ENCODE results near the gene TMEM187. TPM values are rescaled to one million over a fixed set of nuclear protein-coding genes. Genes with fewer than 3 reads are reported as not detected.

TMEM187 gene
- total RNA-seq, 1 donor from 2014 or later, result 4.3 TPM

DNA sequence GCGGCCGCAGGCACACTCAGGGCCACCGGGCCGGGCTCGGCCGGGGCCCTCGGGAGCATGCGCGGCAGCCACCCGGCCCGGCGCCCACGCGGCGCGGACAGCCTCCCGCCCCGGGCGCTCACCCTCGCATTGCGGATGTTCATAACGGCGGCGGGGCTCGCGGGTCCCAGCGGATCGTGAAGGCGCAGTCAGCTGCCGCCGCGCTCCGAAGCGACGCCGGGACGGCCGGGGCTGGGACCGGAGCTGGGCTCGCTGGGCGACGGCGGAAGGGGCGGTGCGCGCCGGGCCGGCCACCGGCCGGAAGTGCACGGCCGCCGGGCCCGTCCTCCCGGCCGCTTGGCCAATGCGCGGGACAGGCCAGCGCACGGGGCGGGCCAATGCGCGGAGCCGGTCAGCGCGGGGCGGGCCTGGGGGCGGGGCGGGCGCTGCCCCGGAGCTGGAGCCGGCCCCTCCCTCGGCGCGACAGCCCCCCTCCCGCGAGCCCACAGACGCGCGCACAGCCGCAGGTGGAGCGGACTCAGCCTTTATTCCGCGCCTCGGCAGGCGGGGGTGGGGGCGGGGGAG, 37.7 kb upstream of the TMEM187 start, which contains the start of gene NAA10:
NAA10 (minus strand) TSS at position 276 of the 564 bp plus-strand sequence; CDS start at position 143, 133 bp downstream.
- H3K4me3 ChIP-seq (ENCODE audit: low read depth, low read length), result peak within 1 kb of the TSS; percentile 72
- DNase-seq (ENCODE audit: low read depth), result no peak
- TF ChIP-seq, protein P1, sequence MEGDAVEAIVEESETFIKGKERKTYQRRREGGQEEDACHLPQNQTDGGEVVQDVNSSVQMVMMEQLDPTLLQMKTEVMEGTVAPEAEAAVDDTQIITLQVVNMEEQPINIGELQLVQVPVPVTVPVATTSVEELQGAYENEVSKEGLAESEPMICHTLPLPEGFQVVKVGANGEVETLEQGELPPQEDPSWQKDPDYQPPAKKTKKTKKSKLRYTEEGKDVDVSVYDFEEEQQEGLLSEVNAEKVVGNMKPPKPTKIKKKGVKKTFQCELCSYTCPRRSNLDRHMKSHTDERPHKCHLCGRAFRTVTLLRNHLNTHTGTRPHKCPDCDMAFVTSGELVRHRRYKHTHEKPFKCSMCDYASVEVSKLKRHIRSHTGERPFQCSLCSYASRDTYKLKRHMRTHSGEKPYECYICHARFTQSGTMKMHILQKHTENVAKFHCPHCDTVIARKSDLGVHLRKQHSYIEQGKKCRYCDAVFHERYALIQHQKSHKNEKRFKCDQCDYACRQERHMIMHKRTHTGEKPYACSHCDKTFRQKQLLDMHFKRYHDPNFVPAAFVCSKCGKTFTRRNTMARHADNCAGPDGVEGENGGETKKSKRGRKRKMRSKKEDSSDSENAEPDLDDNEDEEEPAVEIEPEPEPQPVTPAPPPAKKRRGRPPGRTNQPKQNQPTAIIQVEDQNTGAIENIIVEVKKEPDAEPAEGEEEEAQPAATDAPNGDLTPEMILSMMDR (conservative IDR thresholded peaks at IDR 0.05; ENCODE audit: low read depth, low read length), result no peak

DNA sequence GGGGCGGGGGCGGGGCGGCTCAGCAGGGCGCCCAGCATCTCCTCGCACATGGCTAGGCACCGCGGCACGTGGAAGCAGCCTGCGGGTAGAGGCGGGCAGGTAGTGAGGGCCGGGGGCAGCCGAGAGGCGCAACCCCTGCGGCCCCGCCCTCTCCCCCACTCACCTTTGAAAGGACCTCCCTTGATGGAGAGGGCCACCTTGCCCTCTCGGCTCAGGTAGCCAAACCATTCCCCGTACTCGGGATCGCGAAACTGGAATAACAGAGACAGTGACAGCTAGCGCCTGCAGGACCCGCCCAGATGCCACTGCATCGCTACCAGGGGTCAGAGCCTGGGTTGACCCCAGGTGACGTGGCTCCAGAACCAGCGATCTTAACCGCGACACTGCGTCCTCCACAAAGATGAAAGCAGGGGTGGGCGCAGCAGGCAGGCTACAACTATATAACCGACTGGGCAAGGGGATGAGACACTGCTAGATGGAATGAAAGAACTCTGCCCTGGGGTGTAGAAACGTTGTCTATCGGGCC, 37.2 kb upstream of the TMEM187 start:
- no peak for DNase-seq (ENCODE audit: low read depth)
- TF ChIP-seq, protein P1 (conservative IDR thresholded peaks at IDR 0.05; ENCODE audit: low read depth, low read length), result no peak
- peak overlapping the region; percentile 44 for H3K4me3 ChIP-seq (ENCODE audit: low read depth, low read length)

DNA sequence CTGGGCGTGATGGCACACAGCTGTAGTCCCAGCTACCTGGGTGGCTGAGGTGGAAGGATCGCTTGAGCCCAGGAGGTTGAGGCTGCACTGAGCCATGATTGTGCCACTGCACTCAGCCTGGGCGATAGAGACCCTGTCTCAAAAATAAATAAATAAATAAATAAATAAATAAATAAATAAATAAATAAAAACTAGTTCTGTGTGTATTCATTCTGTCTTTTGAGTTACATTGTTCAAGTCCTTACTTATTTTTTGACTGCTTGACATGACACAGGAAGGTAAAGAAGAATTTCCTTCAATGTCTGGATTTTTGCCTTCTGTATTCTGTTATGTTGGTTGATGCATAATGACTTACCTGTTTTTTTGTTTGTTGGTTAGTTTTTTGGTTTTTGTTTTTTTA, 35.5 kb upstream of the TMEM187 start:
- no peak for DNase-seq (ENCODE audit: low read depth)
- TF ChIP-seq, protein P1 (conservative IDR thresholded peaks at IDR 0.05; ENCODE audit: low read depth, low read length), result no peak
- H3K4me3 ChIP-seq (ENCODE audit: low read depth, low read length), result no peak overlapping the region

DNA sequence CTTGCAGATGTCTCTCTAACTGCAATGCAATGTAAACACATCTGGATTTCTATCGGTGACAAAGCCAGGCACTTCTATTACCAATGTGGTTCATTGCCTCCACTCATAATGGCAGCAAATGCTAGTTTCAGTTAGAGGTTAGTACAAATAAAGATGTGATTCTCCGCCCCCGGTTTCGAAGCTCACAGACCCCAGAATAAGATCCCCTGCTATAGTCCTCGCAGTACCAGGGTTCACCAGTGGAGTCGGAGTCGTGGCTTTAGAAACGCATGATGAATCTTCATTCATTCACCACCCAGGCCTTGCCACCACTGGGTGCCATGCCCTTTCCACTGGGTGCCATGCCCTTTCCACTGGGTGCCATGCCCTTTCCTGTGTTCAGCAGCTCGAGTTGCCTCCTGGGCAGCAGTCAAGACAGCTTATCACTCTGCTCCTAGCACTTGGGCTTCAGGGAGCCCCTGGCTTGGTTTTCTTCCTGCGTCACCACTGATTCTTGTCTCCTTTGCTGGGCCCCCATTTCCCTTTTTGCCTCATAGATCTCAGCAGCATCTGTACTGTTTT, 34.2 kb upstream of the TMEM187 start:
- DNase-seq (ENCODE audit: low read depth), result no peak
- TF ChIP-seq, protein P1 (conservative IDR thresholded peaks at IDR 0.05; ENCODE audit: low read depth, low read length), result peak; percentile 5
- H3K4me3 ChIP-seq (ENCODE audit: low read depth, low read length), result no peak overlapping the region

DNA sequence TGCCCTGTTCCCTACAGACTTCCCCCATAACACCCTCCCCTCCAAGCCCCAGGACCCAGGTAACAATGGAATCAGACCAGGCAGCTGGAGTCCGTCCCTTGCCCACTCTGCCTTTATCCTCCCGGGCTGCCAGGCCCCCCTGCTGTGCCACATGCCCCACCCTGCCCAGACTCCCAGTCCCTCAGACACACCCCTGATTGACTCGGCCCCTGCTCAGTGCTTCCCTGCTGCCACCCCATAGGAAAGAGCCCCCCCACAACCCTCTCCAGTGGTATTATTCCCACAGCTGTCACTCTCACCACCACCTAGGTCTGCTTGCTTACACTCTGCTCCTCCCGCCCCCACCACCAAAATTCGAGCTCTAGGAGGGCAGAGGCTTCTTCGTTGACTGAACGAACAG, 33.0 kb upstream of the TMEM187 start:
- TF ChIP-seq, protein P1 (conservative IDR thresholded peaks at IDR 0.05; ENCODE audit: low read depth, low read length), result no peak
- no peak overlapping the region for H3K4me3 ChIP-seq (ENCODE audit: low read depth, low read length)
- no peak for DNase-seq (ENCODE audit: low read depth)

DNA sequence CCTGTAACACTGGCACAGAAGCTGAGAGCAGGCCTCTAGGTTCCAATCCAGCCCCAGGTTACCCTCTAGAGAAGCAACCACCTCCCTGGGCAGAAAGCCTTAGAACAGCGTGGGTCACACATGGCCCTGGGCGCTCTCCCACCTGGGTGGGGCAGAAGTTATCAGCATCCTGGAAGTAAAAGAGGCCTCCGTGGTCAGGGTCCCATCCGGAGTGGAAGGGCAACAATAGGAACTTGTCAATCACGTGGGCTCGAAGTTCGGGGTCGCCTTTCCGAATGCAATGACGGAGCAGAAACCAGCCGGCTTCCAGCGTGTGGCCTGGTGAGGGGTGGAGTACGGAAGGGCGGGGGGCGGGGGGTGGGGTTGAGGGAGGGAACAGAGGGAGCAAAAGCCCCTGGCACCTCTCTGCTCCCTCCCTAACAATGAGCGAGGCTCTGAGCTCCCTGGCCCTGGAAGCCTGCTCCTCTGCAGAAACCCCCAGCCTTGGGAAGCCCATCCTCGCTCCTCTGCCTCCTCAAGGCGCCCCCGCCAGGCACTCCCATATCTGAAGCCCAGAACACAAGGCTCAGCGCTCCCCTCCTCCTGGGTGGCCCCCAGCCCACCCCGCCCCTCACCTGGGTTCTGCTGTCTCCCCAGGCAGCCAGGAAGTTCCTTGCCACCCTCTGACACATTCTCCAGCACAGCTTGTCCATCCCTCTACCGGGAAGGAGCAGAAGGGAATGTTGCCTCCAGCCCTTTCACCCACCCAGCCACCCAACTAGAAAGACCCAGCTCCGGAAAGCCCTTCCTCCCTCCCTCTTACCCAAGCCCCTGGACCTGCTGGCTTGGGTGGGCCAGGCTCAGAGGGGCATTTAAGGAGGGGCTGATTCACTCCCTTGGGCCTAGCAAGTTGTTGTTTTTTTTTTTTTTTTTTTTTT, 31.0 kb upstream of the TMEM187 start:
- H3K4me3 ChIP-seq (ENCODE audit: low read depth, low read length), result no peak overlapping the region
- TF ChIP-seq, protein P1 (conservative IDR thresholded peaks at IDR 0.05; ENCODE audit: low read depth, low read length), result no peak
- DNase-seq (ENCODE audit: low read depth), result no peak

Data from epithelial cell of proximal tubule (primary cell).